IMR-90 (cell line): ENCODE measurements around the gene GPR157. TPM values are rescaled to one million over a fixed set of nuclear protein-coding genes. Genes with fewer than 3 reads are reported as not detected.

Experiments
- ATAC-seq: fragments of 200-7000 bp; cut with Tn5 transposase; 2 replicates; pipeline ENCODE4 v1.9.1; 2020; ENCODE audit warnings: low read depth, mild to moderate bottlenecking, moderate library complexity
- BruUV-seq: library from RNA; stranded (reverse); fragments of 400-500 nt; replicated peaks from 2 replicates; lab custom pipeline; 2021; lab: Mats Ljungman, UMichigan
- CTCF ChIA-PET: fragments of 300-600 bp; formaldehyde crosslinking; extraction: SDS; loops from one replicate; lab custom pipeline; 2021; ENCODE audit warnings: antibody characterized with exemption; lab: Yijun Ruan, JAX
- POLR2A ChIA-PET: fragments of 300-600 bp; sonication (Branson Sonifier 250); formaldehyde crosslinking; loops from one replicate; lab custom pipeline; 2022; ENCODE audit warnings: antibody characterized with exemption; ENCODE audit not compliant: unreplicated experiment; lab: Charles Lee
- DNase-seq: peaks from one replicate; pipeline ENCODE4 v3.0.0; 2013
- H2AFZ ChIP-seq: replicated peaks from 2 replicates; pipeline ENCODE3; 2013; ENCODE audit warnings: low read length, mild to moderate bottlenecking; ENCODE audit not compliant: poor library complexity
- H2AK5ac ChIP-seq: 2 replicates; pipeline ENCODE4 v1.6.1; 2013; ENCODE audit warnings: low read depth, low read length, inconsistent platforms
- H2AK9ac ChIP-seq: replicated peaks from 2 replicates; pipeline ENCODE3; 2013; ENCODE audit warnings: mild to moderate bottlenecking, low read depth, low read length, moderate library complexity; ENCODE audit not compliant: poor library complexity
- H2BK120ac ChIP-seq: 2 replicates; pipeline ENCODE4 v1.6.1; 2013; ENCODE audit warnings: low read depth, low read length, inconsistent platforms
- H2BK15ac ChIP-seq: 3 replicates; pipeline ENCODE4 v1.6.1; 2013; ENCODE audit warnings: low read depth, low read length, inconsistent platforms
- H2BK20ac ChIP-seq: 2 replicates; pipeline ENCODE4 v1.6.1; 2013; ENCODE audit warnings: low read depth, mild to moderate bottlenecking, inconsistent platforms, low read length, moderate library complexity
- H2BK5ac ChIP-seq: 2 replicates; pipeline ENCODE4 v1.6.1; 2013; ENCODE audit warnings: mild to moderate bottlenecking, low read depth, low read length, inconsistent platforms; ENCODE audit not compliant: poor library complexity, severe bottlenecking
- H3K14ac ChIP-seq: replicated peaks from 2 replicates; pipeline ENCODE4 v1.6.1; 2013; ENCODE audit warnings: low read depth, low read length, inconsistent platforms
- H3K18ac ChIP-seq: 2 replicates; pipeline ENCODE4 v1.6.1; 2013; ENCODE audit warnings: low read depth, low read length, control low read depth
- H3K23ac ChIP-seq: 2 replicates; pipeline ENCODE4 v1.6.1; 2013; ENCODE audit warnings: low read depth, low read length, inconsistent platforms
- H3K27ac ChIP-seq: 2 replicates; pipeline ENCODE4 v1.5.1; 2013; ENCODE audit warnings: mild to moderate bottlenecking, control low read depth, low read length; ENCODE audit not compliant: insufficient read depth
- H3K27me3 ChIP-seq: 2 replicates; pipeline ENCODE4 v1.6.1; 2013; ENCODE audit warnings: low read length; ENCODE audit not compliant: control insufficient read depth, insufficient read depth
- H3K36me3 ChIP-seq: 2 replicates; pipeline ENCODE4 v1.6.1; 2013; ENCODE audit warnings: low read length, mixed read lengths; ENCODE audit not compliant: control insufficient read depth, insufficient read depth
- H3K4ac ChIP-seq: 2 replicates; pipeline ENCODE4 v1.6.1; 2013; ENCODE audit warnings: low read depth, low read length, inconsistent platforms
- H3K4me1 ChIP-seq: 2 replicates; pipeline ENCODE4 v1.6.1; 2013; ENCODE audit warnings: low read length, mixed read lengths; ENCODE audit not compliant: control insufficient read depth, insufficient read depth
- H3K4me2 ChIP-seq: 2 replicates; pipeline ENCODE4 v1.6.1; 2013; ENCODE audit warnings: low read depth, mild to moderate bottlenecking, control low read depth, low read length, moderate library complexity
- H3K4me3 ChIP-seq: 2 replicates; pipeline ENCODE4 v1.5.1; 2013; ENCODE audit warnings: low read depth, mild to moderate bottlenecking, control low read depth, low read length, moderate library complexity; ENCODE audit not compliant: insufficient read depth
- H3K56ac ChIP-seq: 2 replicates; pipeline ENCODE4 v1.6.1; 2013; ENCODE audit warnings: low read length, inconsistent platforms; ENCODE audit not compliant: insufficient read depth; ENCODE audit errors: extremely low read depth
- H3K79me1 ChIP-seq, 2 experiments: 2 replicates each; pipeline ENCODE4 v1.6.1; 2013; ENCODE audit warnings: low read length in 2 of 2, inconsistent platforms in 1 of 2, low read depth in 1 of 2
- H3K9ac ChIP-seq: 2 replicates; pipeline ENCODE4 v1.6.1; 2013; ENCODE audit warnings: low read depth, low read length, control low read depth
- H3K9me1 ChIP-seq: 2 replicates; pipeline ENCODE4 v1.6.1; 2013; ENCODE audit warnings: low read length, inconsistent platforms; ENCODE audit not compliant: insufficient read depth
- H3K9me3 ChIP-seq: 2 replicates; pipeline ENCODE4 v1.6.1; 2013; ENCODE audit warnings: low read length; ENCODE audit not compliant: control insufficient read depth, insufficient read depth
- H4K20me1 ChIP-seq: 2 replicates; pipeline ENCODE4 v1.6.1; 2013; ENCODE audit warnings: low read length, inconsistent platforms; ENCODE audit not compliant: insufficient read depth
- H4K5ac ChIP-seq: 2 replicates; pipeline ENCODE4 v1.6.1; 2013; ENCODE audit warnings: mild to moderate bottlenecking, low read depth, low read length, control low read depth
- H4K8ac ChIP-seq, 2 experiments: 2 replicates each; pipeline ENCODE4 v1.6.1; 2013; ENCODE audit warnings: low read depth in 2 of 2, low read length in 2 of 2, control low read depth in 1 of 2, inconsistent platforms in 1 of 2
- H4K91ac ChIP-seq: 2 replicates; pipeline ENCODE4 v1.6.1; 2013; ENCODE audit warnings: low read depth, low read length, inconsistent platforms; ENCODE audit not compliant: insufficient read depth
- BHLHE40 ChIP-seq: fragments of 150-350 bp; IDR thresholded peaks from 2 replicates; pipeline ENCODE4 v1.6.1; 2016; ENCODE audit warnings: mild to moderate bottlenecking, low read depth, low read length
- CEBPB ChIP-seq: IDR thresholded peaks from 2 replicates; pipeline ENCODE4 v1.6.1; 2012; ENCODE audit warnings: low read depth, low read length, improper control_type of control experiment
- CHD1 ChIP-seq: IDR thresholded peaks from 2 replicates; pipeline ENCODE4 v1.6.1; 2012; ENCODE audit warnings: low read depth, low read length, improper control_type of control experiment
- CTCF ChIP-seq: conservative IDR thresholded peaks from 2 replicates; pipeline ENCODE4 v1.5.1; 2012; ENCODE audit warnings: mild to moderate bottlenecking, low read depth, low read length, improper control_type of control experiment
- ELK1 ChIP-seq: fragments of 150-350 bp; IDR thresholded peaks from 2 replicates; pipeline ENCODE4 v1.6.1; 2016; ENCODE audit warnings: low read depth, mild to moderate bottlenecking, low read length, moderate library complexity, borderline replicate concordance
- FOS ChIP-seq: fragments of 150-350 bp; IDR thresholded peaks from 2 replicates; pipeline ENCODE4 v1.6.1; 2016; ENCODE audit warnings: low read depth, low read length
- MAFK ChIP-seq: IDR thresholded peaks from 2 replicates; pipeline ENCODE4 v1.6.1; 2012; ENCODE audit warnings: low read depth, low read length, improper control_type of control experiment
- MAZ ChIP-seq: IDR thresholded peaks from 2 replicates; pipeline ENCODE4 v1.6.1; 2012; ENCODE audit warnings: low read depth, mild to moderate bottlenecking, low read length, improper control_type of control experiment, moderate library complexity, borderline replicate concordance
- MXI1 ChIP-seq: IDR thresholded peaks from 2 replicates; pipeline ENCODE4 v1.6.1; 2012; ENCODE audit warnings: low read depth, mild to moderate bottlenecking, low read length, moderate library complexity, borderline replicate concordance
- NFE2L2 ChIP-seq: fragments of 150-350 bp; IDR thresholded peaks from 2 replicates; pipeline ENCODE4 v1.6.1; 2016; ENCODE audit warnings: low read depth, mild to moderate bottlenecking, low read length
- POLR2A ChIP-seq: IDR thresholded peaks from 2 replicates; pipeline ENCODE4 v1.6.1; 2012; ENCODE audit warnings: mild to moderate bottlenecking, low read depth, low read length
- RAD21 ChIP-seq: IDR thresholded peaks from 2 replicates; pipeline ENCODE4 v1.6.1; 2012; ENCODE audit warnings: low read length, improper control_type of control experiment
- RCOR1 ChIP-seq: IDR thresholded peaks from 2 replicates; pipeline ENCODE4 v1.6.1; 2012; ENCODE audit warnings: mild to moderate bottlenecking, low read length, improper control_type of control experiment; ENCODE audit not compliant: insufficient replicate concordance
- RFX5 ChIP-seq: IDR thresholded peaks from 2 replicates; pipeline ENCODE4 v1.8.0; 2012; ENCODE audit warnings: low read depth, mild to moderate bottlenecking, low read length, moderate library complexity
- SMC3 ChIP-seq: fragments of 150-350 bp; IDR thresholded peaks from 2 replicates; pipeline ENCODE4 v1.6.1; 2016; ENCODE audit warnings: low read depth, mild to moderate bottlenecking, antibody characterized with exemption, low read length, moderate library complexity
- USF2 ChIP-seq: fragments of 150-350 bp; IDR thresholded peaks from 2 replicates; pipeline ENCODE4 v1.6.1; 2017; ENCODE audit warnings: mild to moderate bottlenecking, antibody characterized with exemption, low read length, low read depth
- WGBS, 2 experiments: methylation state at CpG; one replicate each; pipeline versions ENCODE4 v1.1.5 to v1.1.7; 2013; ENCODE audit warnings: missing lambda C conversion rate in 2 of 2; ENCODE audit not compliant: insufficient read length in 1 of 2; ENCODE audit errors: extremely low coverage in 2 of 2; 5-methylcytosine and 5-hydroxymethylcytosine counted together
- dilution Hi-C: fragments of 300-500 bp; cut with HindIII; formaldehyde crosslinking; loops from one replicate; pipeline ENCODE4 v1.14.3; 2018; ENCODE audit warnings: low sequenced_read_pairs; ENCODE audit not compliant: unreplicated experiment
- in situ Hi-C: fragments of 300-500 bp; cut with MboI; formaldehyde crosslinking; loops from 3 replicates; pipeline ENCODE4 v1.14.3; 2019; ENCODE audit warnings: low sequenced_read_pairs, inconsistent platforms, mixed read lengths
- intact Hi-C: fragments of 100-400 bp; cut with micrococcal nuclease; formaldehyde crosslinking; loops from 2 replicates; pipeline ENCODE4 v1.10.0; 2022
- polyA plus RNA-seq, 3 experiments: library from polyadenylated mRNA; depleted of rRNA; stranded (reverse); fragments of >200 nt; gene quantifications; 2 replicates each; pipeline ENCODE4 v1.2.3, GENCODE V29; 2012; ENCODE audit warnings: low replicate concordance in 1 of 3
- total RNA-seq: library from RNA; depleted of rRNA; stranded (reverse); fragments of >200 nt; gene quantifications from 2 replicates; pipeline ENCODE4 v1.2.3, GENCODE V29; 2012

Gene GPR157
- total and polyA plus RNA-seq, 2 of the 4 experiments (the other 2 are of a cell fraction): 1.8 to 2.7 TPM

- Histone ChIP-seq H4K8ac (no peak overlapping the region), H3K4ac (no peak overlapping the region), H3K36me3 (peaks cover 5% of the 10 kb centered on the region), H2BK15ac (no peak overlapping the region), H3K56ac (no peak overlapping the region), H2AFZ (no peak overlapping the region), H3K9ac (no peak overlapping the region), H3K14ac (no peak overlapping the region), H4K91ac (no peak overlapping the region), H3K79me1 (no peaks in the 10 kb centered on the region; a peak in 2 of 4 replicates), H3K27ac (no peak overlapping the region), H4K5ac (no peak overlapping the region), H3K27me3 (no peaks in the 10 kb centered on the region), H3K18ac (no peak overlapping the region), H3K4me3 (no peak overlapping the region), H3K9me3 (no peaks in the 10 kb centered on the region), H3K4me1 (peaks cover 2% of the 10 kb centered on the region; the same call in 1 of the 2 replicates), H3K4me2 (no peak overlapping the region), H2AK9ac (no peak overlapping the region), H4K20me1 (no peaks in the 10 kb centered on the region; the same call in 1 of the 2 replicates), H2BK120ac (no peak overlapping the region), H3K23ac (no peak overlapping the region), H2AK5ac (no peak overlapping the region), H3K9me1 (no peaks in the 10 kb centered on the region), H2BK5ac (no peak overlapping the region), H2BK20ac (no peak overlapping the region)
- ATAC-seq (no peak), DNase-seq (no peak)
- in situ Hi-C loops: no loop called here
- intact Hi-C loops: no loop called here
- CTCF ChIA-PET: no interaction called here
- no TSS peak for BruUV-seq
- POLR2A ChIA-PET: interaction anchor here (0.6 kb wide), 1 partner anchor 131 kb away, joined by 3 read pairs; no protein-coding TSS in a partner anchor
- TF ChIP-seq RAD21: no peak
- no peak for TF ChIP-seq NFE2L2
- TF ChIP-seq BHLHE40: no peak
- TF ChIP-seq MXI1: no peak
- TF ChIP-seq CEBPB: no peak
- TF ChIP-seq USF2: no peak
- no peak for TF ChIP-seq SMC3
- no peak for TF ChIP-seq CTCF
- TF ChIP-seq RFX5: no peak
- no peak for TF ChIP-seq MAFK
- no peak for TF ChIP-seq ELK1
- TF ChIP-seq RCOR1: no peak
- TF ChIP-seq FOS: no peak
- TF ChIP-seq POLR2A: no peak
- no peak for TF ChIP-seq MAZ
- TF ChIP-seq CHD1: no peak
- dilution Hi-C loops: no loop called here
- WGBS, 2 experiments: 36% methylated on average over 2 of the region's 4 CpGs; no CpG with 5 or more reads in 1 of the 2 experiments
These were observed 21.8 kb downstream of the GPR157 start for GRCh38 chr1:9107136-9107535.
